Measurements from ENCODE around the gene BCL2.

DNA sequence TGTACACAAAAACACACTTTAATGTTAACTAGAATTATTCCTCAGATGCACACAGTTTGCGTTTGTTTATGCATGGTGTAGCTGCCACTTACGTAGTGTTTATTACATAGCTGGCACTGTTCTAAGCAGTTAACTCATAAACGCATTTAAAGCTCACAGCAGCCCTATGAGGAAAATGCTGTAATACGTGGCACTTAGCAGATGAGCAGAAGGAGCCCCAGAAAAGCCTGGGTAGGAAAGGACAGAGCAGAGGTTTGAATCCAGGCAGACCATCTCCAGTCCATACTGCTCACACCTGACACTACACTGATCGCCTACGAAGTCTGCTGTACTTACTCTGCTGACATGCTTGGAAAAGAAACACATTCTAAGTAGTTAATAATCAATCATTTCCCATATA is 66.6 kb downstream of the BCL2 start:
- TF ChIP-seq, protein P1, sequence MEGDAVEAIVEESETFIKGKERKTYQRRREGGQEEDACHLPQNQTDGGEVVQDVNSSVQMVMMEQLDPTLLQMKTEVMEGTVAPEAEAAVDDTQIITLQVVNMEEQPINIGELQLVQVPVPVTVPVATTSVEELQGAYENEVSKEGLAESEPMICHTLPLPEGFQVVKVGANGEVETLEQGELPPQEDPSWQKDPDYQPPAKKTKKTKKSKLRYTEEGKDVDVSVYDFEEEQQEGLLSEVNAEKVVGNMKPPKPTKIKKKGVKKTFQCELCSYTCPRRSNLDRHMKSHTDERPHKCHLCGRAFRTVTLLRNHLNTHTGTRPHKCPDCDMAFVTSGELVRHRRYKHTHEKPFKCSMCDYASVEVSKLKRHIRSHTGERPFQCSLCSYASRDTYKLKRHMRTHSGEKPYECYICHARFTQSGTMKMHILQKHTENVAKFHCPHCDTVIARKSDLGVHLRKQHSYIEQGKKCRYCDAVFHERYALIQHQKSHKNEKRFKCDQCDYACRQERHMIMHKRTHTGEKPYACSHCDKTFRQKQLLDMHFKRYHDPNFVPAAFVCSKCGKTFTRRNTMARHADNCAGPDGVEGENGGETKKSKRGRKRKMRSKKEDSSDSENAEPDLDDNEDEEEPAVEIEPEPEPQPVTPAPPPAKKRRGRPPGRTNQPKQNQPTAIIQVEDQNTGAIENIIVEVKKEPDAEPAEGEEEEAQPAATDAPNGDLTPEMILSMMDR (IDR thresholded peaks at IDR 0.05), result no peak
- TF ChIP-seq POLR2A (IDR thresholded peaks at IDR 0.05), result no peak
- no peak for TF ChIP-seq EP300 (IDR thresholded peaks at IDR 0.05)

Data from ovary (tissue), 3 donors.